K562 (cell line): Measurements from ENCODE around the gene SMAD3. TPM values are rescaled to one million over a fixed set of nuclear protein-coding genes. Genes with fewer than 3 reads are reported as not detected.

ENCODE experiments used
- BHLHE40 ChIP-seq: IDR thresholded peaks from 2 replicates; pipeline ENCODE4 v1.6.1; 2011; ENCODE audit warnings: low read length, improper control_type of control experiment
- NCOA2 ChIP-seq, 2 experiments: fragments of 450-650 bp; IDR thresholded peaks; 2 replicates each; pipeline ENCODE4 v1.6.1; 2018; ENCODE audit warnings: mild to moderate bottlenecking in 2 of 2, moderate library complexity in 1 of 2; ENCODE audit not compliant: partially characterized antibody in 2 of 2
- PCBP1 ChIP-seq: fragments of 200-400 bp; formaldehyde crosslinking; IDR thresholded peaks from 2 replicates; pipeline ENCODE4 v1.6.1; 2018; ENCODE audit warnings: mild to moderate bottlenecking, low read depth, low read length; ENCODE audit not compliant: poor library complexity, severe bottlenecking
- PHF8 ChIP-seq: fragments of 200-600 bp; sonication (generic); IDR thresholded peaks from 2 replicates; pipeline ENCODE4 v1.6.1; 2012; ENCODE audit warnings: mixed run types, mild to moderate bottlenecking, inconsistent platforms, low read length, moderate library complexity, borderline replicate concordance
- SMAD1 ChIP-seq: fragments of 150-350 bp; IDR thresholded peaks from 2 replicates; pipeline ENCODE4 v1.6.1; 2014; ENCODE audit warnings: low read length, low read depth; ENCODE audit not compliant: partially characterized antibody
- SMAD3 ChIP-seq: fragments of 450-650 bp; formaldehyde crosslinking; conservative IDR thresholded peaks from 2 replicates; pipeline ENCODE4 v1.4.0; 2020; ENCODE audit warnings: mild to moderate bottlenecking
- SMC3 ChIP-seq: conservative IDR thresholded peaks from 2 replicates; pipeline ENCODE4 v1.6.1; 2011; ENCODE audit warnings: low read depth, low read length, improper control_type of control experiment; ENCODE audit not compliant: insufficient read depth
- SRSF7 ChIP-seq: fragments of 200-400 bp; formaldehyde crosslinking; optimal IDR thresholded peaks from 2 replicates; pipeline ENCODE3; 2017; ENCODE audit warnings: mild to moderate bottlenecking, low read depth, low read length
- YY1 ChIP-seq, 3 experiments: IDR thresholded peaks; 2 replicates each; pipeline ENCODE4 v1.6.1; 2011; ENCODE audit warnings: low read length in 2 of 3, mild to moderate bottlenecking in 2 of 3, moderate library complexity in 2 of 3, borderline replicate concordance in 1 of 3, control low read depth in 1 of 3, low read depth in 1 of 3; ENCODE audit not compliant: insufficient read depth in 3 of 3, insufficient replicate concordance in 2 of 3, control insufficient read depth in 1 of 3, insufficient read length in 1 of 3; ENCODE audit errors: extremely low read depth in 1 of 3
- ZNF184 ChIP-seq: sonication (generic); formaldehyde crosslinking; IDR thresholded peaks from 2 replicates; pipeline ENCODE4 v1.5.0; 2020; ENCODE audit warnings: missing genetic modification reagents
- ZNF282 ChIP-seq: sonication (generic); formaldehyde crosslinking; IDR thresholded peaks from 2 replicates; pipeline ENCODE4 v1.8.1; 2023; ENCODE audit warnings: missing genetic modification reagents
- ZNF780A ChIP-seq: fragments of 250-450 bp; sonication (Bioruptor Pico); IDR thresholded peaks from 2 replicates; pipeline ENCODE4 v1.5.0; 2021; ENCODE audit warnings: mild to moderate bottlenecking
- polyA plus RNA-seq, 8 experiments: library from polyadenylated mRNA; depleted of rRNA in 4 of 8; stranded (reverse) in 5 of 8; unstranded in 3 of 8; fragments of >200 nt; fragmentation: Nextera tagmentation in 2 of 8; fragmentation: Illumina TruSeq in 1 of 8; extraction: Ambion mirVana in 2 of 8; extraction: Trizol in 1 of 8; gene quantifications; 2 replicates each; pipeline versions ENCODE4 v1.2.1 to v1.2.3, GENCODE V29; 2011 to 2014; ENCODE audit warnings: inconsistent platforms in 1 of 8, missing spikeins in 1 of 8
- total RNA-seq, 7 experiments: library from RNA; depleted of rRNA in 6 of 7; stranded (reverse); fragments of >200 nt in 6 of 7; fragmentation: Illumina TruSeq in 2 of 7; extraction: Trizol in 2 of 7; gene quantifications; 2 replicates each; pipeline versions ENCODE4 v1.2.1 to v1.2.3, GENCODE V29; 2011 to 2021; ENCODE audit warnings: low replicate concordance in 1 of 7
- TF ChIP-seq, protein P1 (sequence below): IDR thresholded peaks from 2 replicates; pipeline ENCODE4 v1.6.1; 2011; ENCODE audit not compliant: insufficient read length; ENCODE audit errors: extremely low read depth
- TF ChIP-seq, protein P2 (sequence below): fragments of 450-650 bp; formaldehyde crosslinking; IDR thresholded peaks from 2 replicates; pipeline ENCODE4 v1.4.0; 2020; ENCODE audit warnings: mild to moderate bottlenecking, moderate library complexity
- TF ChIP-seq, protein P3 (sequence below): fragments of 250-450 bp; sonication (Bioruptor Pico); IDR thresholded peaks from 2 replicates; pipeline ENCODE4 v1.4.0; 2020; ENCODE audit warnings: mild to moderate bottlenecking, moderate library complexity
- TF ChIP-seq, protein P4 (sequence below): fragments of 250-450 bp; sonication (Bioruptor Pico); IDR thresholded peaks from 2 replicates; pipeline ENCODE4 v1.5.0; 2021
- TF ChIP-seq, protein P5 (sequence below), 2 experiments: fragments of 450-650 bp in 1 of 2; sonication (generic) in 1 of 2; formaldehyde crosslinking; conservative IDR thresholded peaks; 2 replicates each; pipeline versions ENCODE4 v1.4.0 to v1.8.1; 2020 to 2022; ENCODE audit warnings: mild to moderate bottlenecking in 1 of 2, missing genetic modification reagents in 1 of 2
- TF ChIP-seq, protein P6 (sequence below): fragments of 250-450 bp; sonication (Bioruptor Pico); IDR thresholded peaks from 2 replicates; pipeline ENCODE4 v1.5.0; 2022; ENCODE audit warnings: mild to moderate bottlenecking

Gene SMAD3
- total and polyA plus RNA-seq, 9 of the 15 experiments (the other 6 are each of a cell fraction or from before 2014, with no cell fraction given): 4.3 to 39.2 (median 11.1) TPM

DNA sequence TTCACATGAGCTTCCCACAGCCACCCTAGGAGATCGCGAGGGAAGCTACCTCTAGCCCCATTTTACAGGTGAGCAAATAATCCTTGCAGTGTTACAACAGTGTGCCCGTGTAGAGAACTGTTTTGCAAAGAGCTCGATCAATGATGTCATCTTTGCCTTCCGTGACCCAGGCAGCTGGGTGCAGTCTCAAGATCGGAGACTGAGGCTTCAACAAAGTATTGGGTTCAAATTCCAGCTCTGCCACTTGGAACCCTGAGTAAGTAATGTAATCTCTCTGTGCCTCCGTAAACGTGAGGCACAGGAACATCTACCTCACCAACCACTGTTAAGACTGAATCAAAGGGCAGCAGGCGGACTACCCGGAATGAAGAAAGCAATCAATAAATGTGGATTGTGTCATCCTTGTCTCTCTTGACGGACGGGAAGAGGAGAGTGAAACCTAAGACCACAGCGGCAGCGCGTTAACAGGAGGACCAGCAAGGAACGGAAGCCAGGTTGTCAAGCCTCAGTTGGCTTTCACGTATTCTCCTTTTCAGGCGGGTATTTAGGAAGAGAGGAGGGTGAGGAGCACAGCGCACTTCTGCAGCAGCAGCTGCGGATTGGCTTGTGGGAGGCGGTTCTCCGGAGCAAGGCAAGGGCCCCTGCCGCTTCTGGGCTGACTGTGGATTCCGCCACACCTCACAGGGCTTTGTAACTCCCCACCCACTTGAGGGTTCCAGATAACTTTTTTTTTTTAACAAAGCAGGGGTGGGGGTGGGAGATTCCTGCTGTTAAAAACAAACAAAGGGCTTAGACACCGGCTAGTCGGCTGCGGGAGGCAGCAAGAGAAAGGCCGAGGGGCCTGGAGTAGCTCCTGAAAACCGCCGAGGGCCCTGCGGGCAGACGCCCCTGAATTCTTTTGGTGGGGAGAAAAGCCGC lies 1.5 kb upstream of the SMAD3 start (continued):
- TF ChIP-seq YY1 (IDR thresholded peaks at IDR 0.05; ENCODE audit: borderline replicate concordance in 1 of 3, control insufficient read depth in 1 of 3, extremely low read depth in 1 of 3, insufficient read depth in 3 of 3, insufficient read length in 1 of 3, insufficient replicate concordance in 2 of 3, low read depth in 1 of 3, low read length in 2 of 3) (peak in 1 of 3 experiments; percentile 25), PHF8 (no peak), BHLHE40 (no peak), ZNF780A (CRISPR knock-in tag) (no peak), SMAD1 (no peak), PCBP1 (no peak), SMAD3 (no peak), SRSF7 (no peak), ZNF184 (CRISPR knock-in tag) (no peak), ZNF282 (CRISPR knock-in tag) (no peak), NCOA2 (IDR thresholded peaks at IDR 0.05; ENCODE audit: partially characterized antibody in 2 of 2) (no peak), SMC3 (no peak)
- TF ChIP-seq, protein P1, sequence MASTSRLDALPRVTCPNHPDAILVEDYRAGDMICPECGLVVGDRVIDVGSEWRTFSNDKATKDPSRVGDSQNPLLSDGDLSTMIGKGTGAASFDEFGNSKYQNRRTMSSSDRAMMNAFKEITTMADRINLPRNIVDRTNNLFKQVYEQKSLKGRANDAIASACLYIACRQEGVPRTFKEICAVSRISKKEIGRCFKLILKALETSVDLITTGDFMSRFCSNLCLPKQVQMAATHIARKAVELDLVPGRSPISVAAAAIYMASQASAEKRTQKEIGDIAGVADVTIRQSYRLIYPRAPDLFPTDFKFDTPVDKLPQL: peak; percentile 14
- TF ChIP-seq, protein P2, sequence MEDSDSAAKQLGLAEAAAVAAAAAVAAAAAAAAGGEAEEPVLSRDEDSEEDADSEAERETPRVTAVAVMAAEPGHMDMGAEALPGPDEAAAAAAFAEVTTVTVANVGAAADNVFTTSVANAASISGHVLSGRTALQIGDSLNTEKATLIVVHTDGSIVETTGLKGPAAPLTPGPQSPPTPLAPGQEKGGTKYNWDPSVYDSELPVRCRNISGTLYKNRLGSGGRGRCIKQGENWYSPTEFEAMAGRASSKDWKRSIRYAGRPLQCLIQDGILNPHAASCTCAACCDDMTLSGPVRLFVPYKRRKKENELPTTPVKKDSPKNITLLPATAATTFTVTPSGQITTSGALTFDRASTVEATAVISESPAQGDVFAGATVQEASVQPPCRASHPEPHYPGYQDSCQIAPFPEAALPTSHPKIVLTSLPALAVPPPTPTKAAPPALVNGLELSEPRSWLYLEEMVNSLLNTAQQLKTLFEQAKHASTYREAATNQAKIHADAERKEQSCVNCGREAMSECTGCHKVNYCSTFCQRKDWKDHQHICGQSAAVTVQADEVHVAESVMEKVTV: no peak
- TF ChIP-seq, protein P3, sequence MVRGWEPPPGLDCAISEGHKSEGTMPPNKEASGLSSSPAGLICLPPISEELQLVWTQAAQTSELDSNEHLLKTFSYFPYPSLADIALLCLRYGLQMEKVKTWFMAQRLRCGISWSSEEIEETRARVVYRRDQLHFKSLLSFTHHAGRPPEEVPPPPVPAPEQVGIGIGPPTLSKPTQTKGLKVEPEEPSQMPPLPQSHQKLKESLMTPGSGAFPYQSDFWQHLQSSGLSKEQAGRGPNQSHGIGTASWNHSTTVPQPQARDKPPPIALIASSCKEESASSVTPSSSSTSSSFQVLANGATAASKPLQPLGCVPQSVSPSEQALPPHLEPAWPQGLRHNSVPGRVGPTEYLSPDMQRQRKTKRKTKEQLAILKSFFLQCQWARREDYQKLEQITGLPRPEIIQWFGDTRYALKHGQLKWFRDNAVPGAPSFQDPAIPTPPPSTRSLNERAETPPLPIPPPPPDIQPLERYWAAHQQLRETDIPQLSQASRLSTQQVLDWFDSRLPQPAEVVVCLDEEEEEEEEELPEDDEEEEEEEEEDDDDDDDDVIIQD (CRISPR knock-in tag): no peak
- TF ChIP-seq, protein P4, sequence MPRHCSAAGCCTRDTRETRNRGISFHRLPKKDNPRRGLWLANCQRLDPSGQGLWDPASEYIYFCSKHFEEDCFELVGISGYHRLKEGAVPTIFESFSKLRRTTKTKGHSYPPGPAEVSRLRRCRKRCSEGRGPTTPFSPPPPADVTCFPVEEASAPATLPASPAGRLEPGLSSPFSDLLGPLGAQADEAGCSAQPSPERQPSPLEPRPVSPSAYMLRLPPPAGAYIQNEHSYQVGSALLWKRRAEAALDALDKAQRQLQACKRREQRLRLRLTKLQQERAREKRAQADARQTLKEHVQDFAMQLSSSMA (CRISPR knock-in tag): no peak
- TF ChIP-seq, protein P5, sequence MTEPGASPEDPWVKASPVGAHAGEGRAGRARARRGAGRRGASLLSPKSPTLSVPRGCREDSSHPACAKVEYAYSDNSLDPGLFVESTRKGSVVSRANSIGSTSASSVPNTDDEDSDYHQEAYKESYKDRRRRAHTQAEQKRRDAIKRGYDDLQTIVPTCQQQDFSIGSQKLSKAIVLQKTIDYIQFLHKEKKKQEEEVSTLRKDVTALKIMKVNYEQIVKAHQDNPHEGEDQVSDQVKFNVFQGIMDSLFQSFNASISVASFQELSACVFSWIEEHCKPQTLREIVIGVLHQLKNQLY (CRISPR knock-in tag; conservative IDR thresholded peaks at IDR 0.05): no peak
- TF ChIP-seq, protein P6, sequence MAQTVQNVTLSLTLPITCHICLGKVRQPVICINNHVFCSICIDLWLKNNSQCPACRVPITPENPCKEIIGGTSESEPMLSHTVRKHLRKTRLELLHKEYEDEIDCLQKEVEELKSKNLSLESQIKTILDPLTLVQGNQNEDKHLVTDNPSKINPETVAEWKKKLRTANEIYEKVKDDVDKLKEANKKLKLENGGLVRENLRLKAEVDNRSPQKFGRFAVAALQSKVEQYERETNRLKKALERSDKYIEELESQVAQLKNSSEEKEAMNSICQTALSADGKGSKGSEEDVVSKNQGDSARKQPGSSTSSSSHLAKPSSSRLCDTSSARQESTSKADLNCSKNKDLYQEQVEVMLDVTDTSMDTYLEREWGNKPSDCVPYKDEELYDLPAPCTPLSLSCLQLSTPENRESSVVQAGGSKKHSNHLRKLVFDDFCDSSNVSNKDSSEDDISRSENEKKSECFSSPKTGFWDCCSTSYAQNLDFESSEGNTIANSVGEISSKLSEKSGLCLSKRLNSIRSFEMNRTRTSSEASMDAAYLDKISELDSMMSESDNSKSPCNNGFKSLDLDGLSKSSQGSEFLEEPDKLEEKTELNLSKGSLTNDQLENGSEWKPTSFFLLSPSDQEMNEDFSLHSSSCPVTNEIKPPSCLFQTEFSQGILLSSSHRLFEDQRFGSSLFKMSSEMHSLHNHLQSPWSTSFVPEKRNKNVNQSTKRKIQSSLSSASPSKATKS (CRISPR knock-in tag): no peak
